Anterior cingulate cortex (tissue), 58 donors: Measurements from ENCODE around the gene SSTR1.
"Not testable (repeated sequence)": the region's sequence is repeated elsewhere in the genome, so short reads cannot be mapped to it uniquely, and the experiment has no call there.

Experiments used
- DNase-seq, 58 donors: peaks; one replicate each; lab custom pipeline; 2025; lab: John Stamatoyannopoulos, UW

Gene SSTR1

GRCh38 chr14:38207736-38208617 is at the start of gene SSTR1:
Gene SSTR1 (plus strand): TSS chr14:38207904. CDS start chr14:38209390, 1,486 bp downstream.
- peak in 8 of 58 donors; percentile 3 to 62 (median 34) for DNase-seq

DNA sequence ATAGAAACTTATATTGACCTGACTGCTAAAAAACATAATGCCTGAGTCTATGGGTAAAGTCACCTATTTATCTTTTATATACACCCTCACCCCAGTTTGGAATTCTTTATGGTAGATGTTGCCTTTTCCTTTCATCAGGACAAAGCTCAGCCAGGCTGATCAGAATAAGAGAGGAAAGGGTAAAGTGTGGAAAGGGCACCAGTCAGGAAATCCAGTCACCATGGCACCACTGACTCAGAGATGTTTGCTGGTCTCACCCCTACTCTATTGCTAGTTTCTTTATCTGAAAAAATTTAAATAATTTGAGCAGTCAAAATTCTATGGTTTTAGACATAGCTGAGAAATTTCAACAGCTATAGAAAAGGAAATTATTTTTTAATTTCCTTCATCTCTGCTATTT is 49.2 kb upstream of the SSTR1 start:
- no peak for DNase-seq

DNA sequence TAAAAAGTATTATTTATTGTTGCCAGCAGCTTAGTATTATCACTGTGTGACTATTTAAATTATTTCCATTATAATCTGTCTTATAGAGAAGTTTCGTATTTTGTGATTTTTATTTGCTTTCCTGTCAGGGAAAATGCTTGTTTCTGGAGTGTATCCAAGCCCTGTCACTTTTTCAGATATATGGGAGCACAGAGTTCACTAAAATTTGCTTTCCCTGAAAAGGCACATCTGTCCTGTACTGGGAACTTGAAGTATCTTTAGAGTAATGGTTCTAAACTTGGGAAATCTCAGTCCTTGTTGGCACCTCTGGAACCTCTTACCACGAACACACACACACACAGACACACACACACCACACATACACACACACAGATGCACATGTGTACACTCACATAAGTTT is 39.3 kb upstream of the SSTR1 start:
- DNase-seq = no peak

DNA sequence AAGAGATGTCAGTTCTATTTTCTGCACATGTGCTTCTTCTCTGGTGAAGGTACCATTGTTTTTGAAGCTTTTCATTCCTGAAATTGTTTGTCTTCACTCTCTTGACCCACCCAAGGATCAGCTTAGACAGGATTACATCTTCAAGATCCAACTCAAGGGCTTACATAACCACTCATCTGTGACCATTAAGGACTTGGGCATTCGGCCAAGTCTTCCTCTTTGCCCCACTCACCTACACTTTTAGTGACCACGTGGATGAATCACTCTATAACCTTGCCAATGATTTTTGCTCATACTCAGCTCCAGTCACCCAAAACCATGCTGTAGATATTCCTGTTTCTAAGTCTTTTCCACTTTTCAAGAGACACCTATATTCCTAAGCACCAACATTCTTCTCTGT is 36.5 kb upstream of the SSTR1 start:
- DNase-seq = no peak

DNA sequence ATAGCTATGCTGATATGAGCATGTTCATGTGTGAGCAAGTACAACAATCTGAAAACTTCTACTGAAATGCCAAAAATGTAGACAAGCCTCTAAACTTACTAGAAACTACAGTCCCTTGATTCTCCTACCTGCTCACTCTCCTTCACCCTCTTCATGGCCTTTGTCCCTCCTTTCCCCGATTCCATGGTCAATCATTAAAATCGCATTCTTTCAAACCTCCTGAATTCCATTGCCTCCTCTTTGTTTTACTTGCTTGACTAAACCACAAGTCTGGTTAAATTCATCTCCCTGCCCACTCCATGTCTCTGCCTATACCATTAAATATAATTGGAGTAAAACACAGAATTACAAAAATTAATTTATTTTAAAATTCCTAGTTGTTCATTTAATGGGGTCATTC is 33.0 kb upstream of the SSTR1 start:
- DNase-seq = no peak

DNA sequence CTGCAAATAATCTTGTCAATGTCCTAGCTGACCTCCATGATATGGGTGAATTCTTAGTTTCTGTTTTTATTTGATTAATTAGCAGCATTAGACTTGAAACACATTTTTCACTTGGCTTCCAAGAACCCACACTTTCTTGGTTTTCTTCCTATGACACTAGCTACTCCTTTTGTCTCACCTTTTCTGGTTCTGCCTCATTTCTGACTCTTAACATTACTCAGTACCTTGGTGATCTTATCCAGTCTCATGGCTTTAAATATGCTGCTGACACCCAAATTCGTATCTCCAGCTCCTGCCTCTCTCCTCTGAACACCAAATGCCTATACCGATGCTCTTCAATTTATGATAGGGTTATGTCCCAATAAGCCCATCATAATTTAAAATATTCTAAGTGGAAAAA is 32.0 kb upstream of the SSTR1 start:
- no peak for DNase-seq

GRCh38 chr14:38176379-38176778 is 31.3 kb upstream of the SSTR1 start:
- no peak for DNase-seq

DNA sequence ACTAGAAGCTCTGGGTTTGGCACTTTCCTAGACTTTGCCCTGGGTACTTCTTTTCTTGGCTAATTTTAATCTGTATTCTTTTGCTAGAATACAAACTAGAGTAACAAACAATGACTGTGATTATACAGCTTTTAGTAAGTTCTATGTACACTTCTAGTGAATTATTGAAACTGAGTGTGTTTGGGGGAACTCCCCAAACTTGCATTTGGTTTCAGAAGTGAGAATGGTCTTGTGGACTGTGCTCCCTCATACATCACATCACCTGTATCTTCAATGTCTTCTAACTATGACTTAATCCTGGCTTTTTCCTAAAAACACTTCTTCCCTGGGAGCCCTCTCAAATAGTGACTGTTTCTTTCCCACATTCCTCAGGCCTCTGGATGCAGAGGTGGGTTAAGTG is 23.6 kb upstream of the SSTR1 start:
- DNase-seq = no peak

- DNase-seq = no peak
These were observed 22.0 kb upstream of the SSTR1 start for GRCh38 chr14:38185671-38186070.

- DNase-seq = no peak
These were observed 21.5 kb upstream of the SSTR1 start for GRCh38 chr14:38186216-38186615.

GRCh38 chr14:38187528-38187927 is 20.2 kb upstream of the SSTR1 start:
- no peak for DNase-seq

- no peak for DNase-seq
These were observed 17.6 kb upstream of the SSTR1 start for GRCh38 chr14:38189930-38190726.

DNA sequence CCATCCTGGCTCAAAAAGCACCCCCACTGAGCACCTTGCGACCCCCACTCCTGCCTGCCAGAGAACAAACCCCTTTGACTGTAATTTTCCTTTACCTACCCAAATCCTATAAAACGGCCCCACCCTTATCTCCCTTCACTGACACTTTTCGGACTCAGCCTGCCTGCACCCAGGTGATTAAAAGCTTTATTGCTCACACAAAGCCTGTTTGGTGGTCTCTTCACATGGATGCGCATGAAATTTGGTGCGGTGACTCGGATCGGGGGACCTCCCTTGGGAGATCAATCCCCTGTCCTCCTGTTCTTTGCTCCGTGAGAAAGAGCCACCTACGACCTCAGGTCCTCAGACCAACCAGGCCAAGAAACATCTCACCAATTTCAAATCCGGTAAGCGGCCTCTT is 16.9 kb upstream of the SSTR1 start:
- not testable (repeated sequence) for DNase-seq

DNA sequence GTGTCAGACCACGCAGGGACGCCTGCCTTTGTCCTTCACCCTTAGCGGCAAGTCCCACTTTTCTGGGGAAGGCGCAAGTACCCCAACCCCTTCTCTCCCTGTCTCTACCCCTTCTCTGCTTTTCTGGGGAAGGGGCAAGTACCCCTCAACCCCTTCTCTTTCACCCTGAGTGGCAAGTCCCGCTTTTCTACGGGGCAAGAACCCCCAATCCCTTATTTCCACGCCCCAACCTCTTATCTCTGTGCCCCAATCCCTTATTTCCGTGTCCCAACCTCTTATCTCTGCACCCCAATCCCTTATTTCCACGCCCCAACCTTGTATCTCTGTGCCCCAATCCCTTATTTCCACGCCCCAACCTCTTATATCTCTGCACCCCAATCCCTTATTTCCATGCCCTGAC is 16.2 kb upstream of the SSTR1 start:
- not testable (repeated sequence) for DNase-seq

DNA sequence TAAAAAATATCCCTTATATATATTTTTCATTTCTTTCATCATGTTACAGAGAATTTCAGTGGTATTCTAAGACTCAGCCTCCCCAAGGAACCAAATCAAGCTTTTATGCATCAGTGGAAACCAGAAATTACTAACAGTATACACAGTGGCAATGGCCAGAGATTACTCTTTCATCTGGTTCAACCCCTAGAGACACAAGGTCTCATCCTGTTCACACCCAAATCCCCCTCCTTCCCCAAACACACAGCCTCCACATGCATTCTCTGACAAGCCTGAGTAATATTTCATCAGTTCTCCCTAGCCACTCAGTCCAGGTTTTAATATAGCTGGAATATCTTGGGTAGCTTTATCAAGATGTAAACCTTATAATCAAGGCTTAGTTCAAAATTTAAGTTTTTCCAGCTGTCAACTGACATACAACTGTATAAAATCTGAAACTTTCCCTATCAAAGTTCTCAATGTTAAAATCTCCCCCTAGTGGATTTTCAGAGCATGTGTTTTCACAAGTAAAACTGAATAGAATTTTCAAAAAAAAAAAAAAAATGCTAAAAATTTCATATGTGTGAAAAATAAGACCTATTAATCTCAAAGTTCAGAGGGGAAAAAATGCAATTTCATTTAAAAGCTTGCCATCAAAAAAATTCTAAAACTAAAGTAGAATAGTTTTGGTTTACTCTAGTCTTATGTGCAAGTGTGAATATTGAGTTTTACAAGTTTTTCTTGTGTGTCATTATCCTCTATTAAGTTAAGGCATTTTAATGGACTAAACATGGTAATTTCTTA is 10.5 kb upstream of the SSTR1 start:
- no peak for DNase-seq

- no peak for DNase-seq
These were observed 9.8 kb upstream of the SSTR1 start for GRCh38 chr14:38197784-38198335.

DNA sequence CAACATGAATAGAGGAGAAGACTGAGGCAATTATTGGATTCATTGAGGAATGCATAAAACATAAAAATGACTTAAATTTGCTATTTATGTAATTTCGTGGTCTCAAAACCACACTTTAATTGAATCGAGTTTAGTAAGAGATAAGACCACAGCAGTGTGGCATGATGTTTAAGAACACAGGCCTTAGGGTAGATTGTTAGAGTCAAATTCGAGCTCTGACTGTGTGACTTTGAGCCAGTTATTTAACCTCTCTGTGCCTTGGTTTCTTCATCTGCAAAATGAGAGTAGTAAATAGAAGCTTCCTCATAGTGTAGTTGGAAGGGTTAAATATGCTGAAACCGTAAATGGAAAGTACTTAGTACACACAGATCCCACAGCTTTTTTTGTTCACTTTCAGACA is 9.3 kb upstream of the SSTR1 start:
- no peak for DNase-seq

DNA sequence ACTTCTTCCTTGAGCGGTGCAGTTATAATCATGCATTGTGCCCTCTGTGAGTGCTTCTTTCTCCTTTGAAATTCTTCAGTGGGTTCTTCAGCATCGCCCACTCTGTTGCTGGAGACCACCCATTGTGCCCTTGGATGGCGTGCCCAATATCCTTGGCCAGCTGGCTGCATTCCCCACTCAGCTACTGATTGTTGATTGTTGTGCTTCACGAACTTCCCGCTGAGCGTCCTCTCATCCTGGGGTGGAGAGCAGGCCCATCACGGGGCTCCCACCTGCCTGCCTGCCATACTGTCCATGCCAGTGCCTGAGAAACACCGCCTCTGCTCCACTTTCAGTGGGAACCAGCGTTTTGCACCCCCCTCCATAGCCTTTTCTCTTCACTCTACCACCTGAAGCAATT is 8.6 kb upstream of the SSTR1 start:
- no peak for DNase-seq

- no peak for DNase-seq
These were observed 8.0 kb upstream of the SSTR1 start for GRCh38 chr14:38199739-38200138.

DNA sequence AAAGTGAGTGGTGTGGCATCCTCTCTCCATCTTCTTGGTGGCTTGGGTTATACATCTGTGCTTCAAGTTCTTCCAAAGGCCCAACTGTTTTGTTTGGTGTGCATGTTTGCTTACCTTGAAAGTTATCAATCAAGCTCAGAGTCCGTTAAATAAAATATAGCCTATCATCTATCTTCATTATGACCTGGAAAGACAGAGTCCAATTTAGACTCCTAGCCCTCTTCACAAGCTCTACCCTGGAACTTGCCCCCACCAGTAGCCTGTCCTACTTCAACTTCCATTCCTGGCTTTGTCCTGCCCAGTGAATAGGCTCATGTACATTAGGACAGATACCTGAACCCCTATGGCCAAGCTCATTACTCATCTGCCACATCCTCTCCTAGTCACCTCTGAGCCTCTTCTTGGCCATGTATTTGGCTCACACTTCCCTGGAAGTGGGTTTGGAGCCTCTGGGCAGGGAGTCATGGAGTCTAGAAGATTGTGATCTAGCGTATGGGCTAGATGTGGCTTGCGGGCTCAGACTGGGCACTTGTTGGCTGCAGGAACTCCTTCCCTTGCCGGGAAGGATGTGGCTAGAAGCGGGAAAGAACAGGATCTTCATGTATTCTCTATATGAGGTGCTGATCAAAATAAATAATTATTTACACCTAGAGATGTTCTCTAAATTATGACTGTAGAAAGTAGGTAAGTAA is 6.4 kb upstream of the SSTR1 start:
- no peak for DNase-seq
